Subcutaneous adipose tissue (tissue), 4 donors: ENCODE results near the gene TSG101. TPM values are rescaled to one million over a fixed set of nuclear protein-coding genes. Genes with fewer than 3 reads are reported as not detected.

ENCODE experiments used
- total RNA-seq, 4 donors: library from RNA; depleted of rRNA; stranded (reverse); fragments of >200 nt; gene quantifications; one replicate each; pipeline ENCODE4 v1.1.0, GENCODE V29; 2016
- TF ChIP-seq, protein P1 (sequence below): fragments of 450-650 bp; IDR thresholded peaks from one replicate; pipeline ENCODE4 v1.5.1; 2016; ENCODE audit warnings: low read depth, mild to moderate bottlenecking, control low read depth, antibody characterized with exemption, moderate library complexity

The TSG101 gene
- total RNA-seq, 4 donors from 2014 or later: 62.1 to 134 (median 79.7) TPM

GRCh38 chr11:18479063-18479462 is 47.7 kb downstream of the TSG101 start:
- TF ChIP-seq, protein P1, sequence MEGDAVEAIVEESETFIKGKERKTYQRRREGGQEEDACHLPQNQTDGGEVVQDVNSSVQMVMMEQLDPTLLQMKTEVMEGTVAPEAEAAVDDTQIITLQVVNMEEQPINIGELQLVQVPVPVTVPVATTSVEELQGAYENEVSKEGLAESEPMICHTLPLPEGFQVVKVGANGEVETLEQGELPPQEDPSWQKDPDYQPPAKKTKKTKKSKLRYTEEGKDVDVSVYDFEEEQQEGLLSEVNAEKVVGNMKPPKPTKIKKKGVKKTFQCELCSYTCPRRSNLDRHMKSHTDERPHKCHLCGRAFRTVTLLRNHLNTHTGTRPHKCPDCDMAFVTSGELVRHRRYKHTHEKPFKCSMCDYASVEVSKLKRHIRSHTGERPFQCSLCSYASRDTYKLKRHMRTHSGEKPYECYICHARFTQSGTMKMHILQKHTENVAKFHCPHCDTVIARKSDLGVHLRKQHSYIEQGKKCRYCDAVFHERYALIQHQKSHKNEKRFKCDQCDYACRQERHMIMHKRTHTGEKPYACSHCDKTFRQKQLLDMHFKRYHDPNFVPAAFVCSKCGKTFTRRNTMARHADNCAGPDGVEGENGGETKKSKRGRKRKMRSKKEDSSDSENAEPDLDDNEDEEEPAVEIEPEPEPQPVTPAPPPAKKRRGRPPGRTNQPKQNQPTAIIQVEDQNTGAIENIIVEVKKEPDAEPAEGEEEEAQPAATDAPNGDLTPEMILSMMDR: no peak

GRCh38 chr11:18472587-18472986 is 54.2 kb downstream of the TSG101 start:
- TF ChIP-seq, protein P1: no peak

DNA sequence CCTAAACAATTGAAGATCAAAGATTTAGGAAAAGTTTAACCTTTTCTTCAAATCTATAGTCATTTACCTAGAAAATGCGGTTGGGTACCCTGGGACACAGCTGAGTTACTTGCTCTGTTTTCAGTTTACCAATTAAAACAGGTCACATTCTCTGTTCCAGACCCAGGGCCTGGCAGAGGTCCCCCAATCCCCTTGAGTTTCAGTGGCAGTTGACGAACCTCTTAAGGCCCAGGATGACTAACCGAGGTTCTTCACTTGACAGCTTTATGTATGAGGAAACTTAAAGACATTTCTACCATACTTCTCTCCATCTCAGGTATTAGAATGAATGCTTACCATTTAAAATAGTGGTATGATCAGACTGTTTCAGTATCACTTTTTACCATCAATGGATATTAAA is 54.7 kb downstream of the TSG101 start:
- TF ChIP-seq, protein P1: no peak

GRCh38 chr11:18468961-18469360 is 57.8 kb downstream of the TSG101 start:
- TF ChIP-seq, protein P1: no peak

- TF ChIP-seq, protein P1: no peak
These were observed 58.7 kb downstream of the TSG101 start for GRCh38 chr11:18468059-18468458.

DNA sequence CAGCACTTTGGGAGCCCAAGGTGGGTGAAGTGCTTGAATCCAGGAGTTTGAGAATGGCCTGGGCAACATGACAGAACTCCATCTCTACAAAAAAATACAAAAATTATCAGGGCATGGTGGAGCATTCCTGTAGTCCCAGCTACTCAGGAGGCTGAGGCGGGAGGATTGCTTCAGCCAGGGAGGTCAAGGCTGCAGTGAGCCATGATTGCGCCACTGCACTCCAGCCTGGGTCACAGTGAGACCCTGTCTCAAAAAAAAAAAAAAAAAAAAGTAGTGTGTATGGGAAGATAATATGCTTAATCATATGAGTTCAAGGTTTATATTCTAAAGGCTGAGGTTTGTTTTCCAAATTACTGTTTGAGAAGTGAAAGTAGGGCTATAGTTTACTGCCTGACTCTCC is 60.3 kb downstream of the TSG101 start:
- TF ChIP-seq, protein P1: no peak

- TF ChIP-seq, protein P1: no peak
These were observed 63.3 kb downstream of the TSG101 start for GRCh38 chr11:18463439-18463838.
